ENCODE data around the gene SUDS3. TPM values are rescaled to one million over a fixed set of nuclear protein-coding genes. Genes with fewer than 3 reads are reported as not detected.

SUDS3 gene
- total and polyA plus RNA-seq, 10 of the 15 experiments (the other 5 are each of a cell fraction or from before 2014, with no cell fraction given), result 5.2 to 42.8 (median 21.7) TPM

DNA sequence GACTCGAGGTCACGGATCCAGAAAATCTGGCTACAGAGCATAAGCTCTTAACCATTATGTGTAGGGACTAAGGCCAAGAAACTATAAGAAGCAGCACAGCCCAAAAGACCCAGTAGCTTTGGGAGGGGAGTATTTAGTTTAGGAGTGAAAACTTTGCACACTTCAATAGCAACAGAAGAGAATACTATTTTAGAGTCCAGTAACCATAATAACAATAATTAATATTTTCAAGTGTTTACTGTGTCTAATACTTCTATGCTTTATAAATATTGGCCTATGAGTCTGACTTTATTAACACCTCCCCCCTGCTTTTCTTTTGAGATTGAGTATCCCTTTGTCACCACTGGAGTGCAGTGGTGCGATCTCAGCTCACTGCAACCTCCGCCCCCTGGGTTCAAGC is 82.8 kb downstream of the SUDS3 start (continued):
- TF ChIP-seq, protein P1, sequence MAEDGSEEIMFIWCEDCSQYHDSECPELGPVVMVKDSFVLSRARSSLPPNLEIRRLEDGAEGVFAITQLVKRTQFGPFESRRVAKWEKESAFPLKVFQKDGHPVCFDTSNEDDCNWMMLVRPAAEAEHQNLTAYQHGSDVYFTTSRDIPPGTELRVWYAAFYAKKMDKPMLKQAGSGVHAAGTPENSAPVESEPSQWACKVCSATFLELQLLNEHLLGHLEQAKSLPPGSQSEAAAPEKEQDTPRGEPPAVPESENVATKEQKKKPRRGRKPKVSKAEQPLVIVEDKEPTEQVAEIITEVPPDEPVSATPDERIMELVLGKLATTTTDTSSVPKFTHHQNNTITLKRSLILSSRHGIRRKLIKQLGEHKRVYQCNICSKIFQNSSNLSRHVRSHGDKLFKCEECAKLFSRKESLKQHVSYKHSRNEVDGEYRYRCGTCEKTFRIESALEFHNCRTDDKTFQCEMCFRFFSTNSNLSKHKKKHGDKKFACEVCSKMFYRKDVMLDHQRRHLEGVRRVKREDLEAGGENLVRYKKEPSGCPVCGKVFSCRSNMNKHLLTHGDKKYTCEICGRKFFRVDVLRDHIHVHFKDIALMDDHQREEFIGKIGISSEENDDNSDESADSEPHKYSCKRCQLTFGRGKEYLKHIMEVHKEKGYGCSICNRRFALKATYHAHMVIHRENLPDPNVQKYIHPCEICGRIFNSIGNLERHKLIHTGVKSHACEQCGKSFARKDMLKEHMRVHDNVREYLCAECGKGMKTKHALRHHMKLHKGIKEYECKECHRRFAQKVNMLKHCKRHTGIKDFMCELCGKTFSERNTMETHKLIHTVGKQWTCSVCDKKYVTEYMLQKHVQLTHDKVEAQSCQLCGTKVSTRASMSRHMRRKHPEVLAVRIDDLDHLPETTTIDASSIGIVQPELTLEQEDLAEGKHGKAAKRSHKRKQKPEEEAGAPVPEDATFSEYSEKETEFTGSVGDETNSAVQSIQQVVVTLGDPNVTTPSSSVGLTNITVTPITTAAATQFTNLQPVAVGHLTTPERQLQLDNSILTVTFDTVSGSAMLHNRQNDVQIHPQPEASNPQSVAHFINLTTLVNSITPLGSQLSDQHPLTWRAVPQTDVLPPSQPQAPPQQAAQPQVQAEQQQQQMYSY (CRISPR knock-in tag; IDR thresholded peaks at IDR 0.05), result no peak
- TF ChIP-seq EED (IDR thresholded peaks at IDR 0.05; ENCODE audit: low read depth), result no peak
- TF ChIP-seq ZSCAN29 (IDR thresholded peaks at IDR 0.05), result no peak
- no peak for TF ChIP-seq RB1 (IDR thresholded peaks at IDR 0.05; ENCODE audit: borderline replicate concordance)
- TF ChIP-seq BHLHE40 (IDR thresholded peaks at IDR 0.05; ENCODE audit: borderline replicate concordance in 1 of 2, low read depth in 2 of 2, low read length in 1 of 2), result no peak
- TF ChIP-seq, protein P2, sequence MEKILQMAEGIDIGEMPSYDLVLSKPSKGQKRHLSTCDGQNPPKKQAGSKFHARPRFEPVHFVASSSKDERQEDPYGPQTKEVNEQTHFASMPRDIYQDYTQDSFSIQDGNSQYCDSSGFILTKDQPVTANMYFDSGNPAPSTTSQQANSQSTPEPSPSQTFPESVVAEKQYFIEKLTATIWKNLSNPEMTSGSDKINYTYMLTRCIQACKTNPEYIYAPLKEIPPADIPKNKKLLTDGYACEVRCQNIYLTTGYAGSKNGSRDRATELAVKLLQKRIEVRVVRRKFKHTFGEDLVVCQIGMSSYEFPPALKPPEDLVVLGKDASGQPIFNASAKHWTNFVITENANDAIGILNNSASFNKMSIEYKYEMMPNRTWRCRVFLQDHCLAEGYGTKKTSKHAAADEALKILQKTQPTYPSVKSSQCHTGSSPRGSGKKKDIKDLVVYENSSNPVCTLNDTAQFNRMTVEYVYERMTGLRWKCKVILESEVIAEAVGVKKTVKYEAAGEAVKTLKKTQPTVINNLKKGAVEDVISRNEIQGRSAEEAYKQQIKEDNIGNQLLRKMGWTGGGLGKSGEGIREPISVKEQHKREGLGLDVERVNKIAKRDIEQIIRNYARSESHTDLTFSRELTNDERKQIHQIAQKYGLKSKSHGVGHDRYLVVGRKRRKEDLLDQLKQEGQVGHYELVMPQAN (conservative IDR thresholded peaks at IDR 0.05), result no peak
- TF ChIP-seq HCFC1 (IDR thresholded peaks at IDR 0.05; ENCODE audit: low read length), result no peak
- no peak for TF ChIP-seq BCL11A (IDR thresholded peaks at IDR 0.05; ENCODE audit: low read depth, low read length)
- TF ChIP-seq TBL1XR1 (IDR thresholded peaks at IDR 0.05; ENCODE audit: low read depth, low read length), result no peak
- no peak for TF ChIP-seq MEF2A (IDR thresholded peaks at IDR 0.05; ENCODE audit: insufficient read depth, low read depth, low read length)
- no peak for TF ChIP-seq LARP7 (IDR thresholded peaks at IDR 0.05)
